ENCODE data around the gene MYO9B.

DNA sequence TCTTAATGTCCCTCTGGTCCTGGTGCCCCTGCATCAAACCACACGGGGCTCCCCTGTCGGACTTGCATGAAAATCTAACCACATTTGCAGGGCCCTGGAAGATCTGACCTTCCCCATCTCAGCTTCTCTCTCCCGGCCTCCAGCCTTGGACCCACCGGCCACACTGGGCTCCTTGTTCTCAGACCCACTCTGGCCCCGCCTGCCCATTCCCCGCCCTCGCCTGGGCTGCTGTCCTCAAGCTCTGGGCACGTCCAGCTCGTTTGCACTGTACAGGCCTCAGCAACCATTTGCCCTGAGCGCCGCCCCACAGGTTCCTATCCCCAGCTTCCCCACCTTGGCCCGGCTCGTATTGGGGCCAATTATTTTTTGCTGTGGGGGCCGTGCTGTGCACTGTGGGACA is 10.5 kb downstream of the MYO9B start:
- TF ChIP-seq EZH2 (IDR thresholded peaks at IDR 0.05; ENCODE audit: insufficient read depth, poor library complexity, severe bottlenecking) (no peak), EZH2phosphoT487 (IDR thresholded peaks at IDR 0.05; ENCODE audit: insufficient read depth, low read depth) (no peak)

All from GM23248 (cell line).